GM19099 (cell line): Measurements from ENCODE around the gene SLC8A2.

ENCODE experiments used
- POLR2A ChIP-seq: IDR thresholded peaks from 3 replicates; pipeline ENCODE4 v1.6.1; 2011; ENCODE audit warnings: low read depth; ENCODE audit not compliant: insufficient read length; ENCODE audit errors: extremely low read depth

Gene SLC8A2

GRCh38 chr19:47509170-47509847 is 37.6 kb upstream of the SLC8A2 start:
- no peak for TF ChIP-seq POLR2A

GRCh38 chr19:47508721-47509120 is 37.0 kb upstream of the SLC8A2 start:
- TF ChIP-seq POLR2A: no peak

GRCh38 chr19:47507924-47508553 is 36.3 kb upstream of the SLC8A2 start:
- TF ChIP-seq POLR2A: no peak

GRCh38 chr19:47507012-47507411 is 35.3 kb upstream of the SLC8A2 start:
- TF ChIP-seq POLR2A: no peak

GRCh38 chr19:47506459-47506858 is 34.8 kb upstream of the SLC8A2 start:
- TF ChIP-seq POLR2A: no peak

GRCh38 chr19:47505506-47505905 is 33.8 kb upstream of the SLC8A2 start:
- TF ChIP-seq POLR2A: no peak

GRCh38 chr19:47503826-47504150 is 32.1 kb upstream of the SLC8A2 start:
- no peak for TF ChIP-seq POLR2A

- no peak for TF ChIP-seq POLR2A
Observed at GRCh38 chr19:47503130-47503825, 31.6 kb upstream of the SLC8A2 start.

GRCh38 chr19:47499863-47500830 is 28.5 kb upstream of the SLC8A2 start:
- no peak for TF ChIP-seq POLR2A

GRCh38 chr19:47499371-47499770 is 27.7 kb upstream of the SLC8A2 start:
- no peak for TF ChIP-seq POLR2A

GRCh38 chr19:47498561-47498960 is 26.9 kb upstream of the SLC8A2 start:
- no peak for TF ChIP-seq POLR2A

- TF ChIP-seq POLR2A: no peak
Observed at GRCh38 chr19:47497821-47498520, 26.3 kb upstream of the SLC8A2 start.

GRCh38 chr19:47497050-47497766 is 25.5 kb upstream of the SLC8A2 start:
- TF ChIP-seq POLR2A: no peak

GRCh38 chr19:47495478-47496372 is 24.0 kb upstream of the SLC8A2 start:
- TF ChIP-seq POLR2A: no peak

- no peak for TF ChIP-seq POLR2A
Observed at GRCh38 chr19:47494729-47495128, 23.0 kb upstream of the SLC8A2 start.
